HCT116 (cell line): ENCODE results near the gene POLR3H. TPM values are rescaled to one million over a fixed set of nuclear protein-coding genes. Genes with fewer than 3 reads are reported as not detected.

Source experiments
- ATAC-seq: fragments of 200-7000 bp; cut with Tn5 transposase; 2 replicates; pipeline ENCODE4 v1.9.1; 2020; ENCODE audit warnings: mild to moderate bottlenecking, moderate library complexity
- BruUV-seq: library from RNA; stranded (reverse); fragments of 400-500 nt; replicated peaks from 2 replicates; lab custom pipeline; 2021; lab: Mats Ljungman, UMichigan
- CTCF ChIA-PET: fragments of 300-600 bp; sonication (Branson Sonifier 250); formaldehyde crosslinking; loops from one replicate; lab custom pipeline; 2021; ENCODE audit warnings: antibody characterized with exemption; lab: Charles Lee
- POLR2A ChIA-PET: fragments of 300-600, 350-600 bp; sonication (Branson Sonifier 250); formaldehyde crosslinking; loops from one replicate; lab custom pipeline; 2021; ENCODE audit warnings: antibody characterized with exemption; lab: Charles Lee
- RAD21 ChIA-PET, 2 experiments: fragments of 300-600 bp; sonication (Branson Sonifier 250); formaldehyde crosslinking; loops; one replicate each; lab custom pipeline; 2023; ENCODE audit warnings: low total read pairs in 2 of 2; ENCODE audit not compliant: uncharacterized antibody in 2 of 2, unreplicated experiment in 2 of 2, low non-redundant PET in 1 of 2; lab: Charles Lee
- DNase-seq: peaks from one replicate; pipeline ENCODE4 v3.0.0-alpha.2; 2010; ENCODE audit warnings: low read depth, low spot score
- H2AFZ ChIP-seq: fragments of 200-600 bp; shearing (Covaris generic), sonication (generic); 2 replicates; pipeline ENCODE4 v1.6.1; 2017; ENCODE audit warnings: low read depth, mixed run types, mixed read lengths, antibody characterized with exemption, low read length; ENCODE audit not compliant: poor library complexity, severe bottlenecking
- H3K27ac ChIP-seq: 2 replicates; pipeline ENCODE4 v1.5.1; 2012; ENCODE audit warnings: low read depth, low read length
- H3K27me3 ChIP-seq: fragments of 200-600 bp; sonication (generic); 2 replicates; pipeline ENCODE4 v1.6.1; 2016; ENCODE audit warnings: mixed run types, low read length, mixed read lengths; ENCODE audit not compliant: insufficient read depth
- H3K36me3 ChIP-seq, 2 experiments: fragments of 200-500 bp in 1 of 2; fragments of 200-600 bp in 1 of 2; sonication (Bioruptor generic) in 1 of 2; sonication (generic) in 1 of 2; 2 replicates each; pipeline versions ENCODE4 v1.5.1 to v1.6.1; 2014 to 2016; ENCODE audit warnings: low read length in 2 of 2, inconsistent platforms in 1 of 2, mixed read lengths in 1 of 2, mixed run types in 1 of 2; ENCODE audit not compliant: insufficient read depth in 2 of 2, control insufficient read depth in 1 of 2
- H3K4me1 ChIP-seq, 2 experiments: fragments of 200-600 bp in 1 of 2; sonication (generic) in 1 of 2; 2 replicates each; pipeline versions ENCODE4 v1.5.1 to v1.6.1; 2012 to 2017; ENCODE audit warnings: low read length in 2 of 2, inconsistent platforms in 1 of 2, mild to moderate bottlenecking in 1 of 2, mixed read lengths in 1 of 2, mixed run types in 1 of 2, moderate library complexity in 1 of 2; ENCODE audit not compliant: insufficient read depth in 2 of 2, control insufficient read depth in 1 of 2
- H3K4me2 ChIP-seq: fragments of 200-600 bp; sonication (generic); 2 replicates; pipeline ENCODE4 v1.6.1; 2017; ENCODE audit warnings: mixed run types, low read length, mixed read lengths
- H3K4me3 ChIP-seq, 2 experiments: fragments of 200-600 bp in 1 of 2; sonication (generic) in 1 of 2; replicated peaks in 1 of 2; 2 replicates each; pipeline ENCODE4 v1.5.1; 2011 to 2016; ENCODE audit warnings: low read length in 2 of 2, control low read depth in 1 of 2, low read depth in 1 of 2, mild to moderate bottlenecking in 1 of 2, mixed read lengths in 1 of 2, mixed run types in 1 of 2
- H3K79me2 ChIP-seq: fragments of 200-600 bp; sonication (generic); 2 replicates; pipeline ENCODE4 v1.6.1; 2017; ENCODE audit warnings: mild to moderate bottlenecking, mixed run types, low read length, moderate library complexity, mixed read lengths; ENCODE audit not compliant: insufficient read depth
- H3K9ac ChIP-seq: fragments of 200-600 bp; sonication (generic); 2 replicates; pipeline ENCODE4 v1.6.1; 2016; ENCODE audit warnings: low read length, mixed read lengths
- H3K9me2 ChIP-seq: fragments of 200-600 bp; sonication (generic), shearing (Covaris generic); 2 replicates; pipeline ENCODE4 v1.6.1; 2017; ENCODE audit warnings: mixed run types, mild to moderate bottlenecking, moderate library complexity; ENCODE audit not compliant: insufficient read depth
- H3K9me3 ChIP-seq, 2 experiments: fragments of 200-500 bp in 1 of 2; fragments of 200-600 bp in 1 of 2; sonication (Bioruptor generic) in 1 of 2; sonication (generic) in 1 of 2; 2 replicates each; pipeline ENCODE4 v1.6.1; 2014 to 2017; ENCODE audit warnings: low read length in 2 of 2, mixed read lengths in 2 of 2, inconsistent platforms in 1 of 2, low read depth in 1 of 2, mild to moderate bottlenecking in 1 of 2, mixed run types in 1 of 2, moderate library complexity in 1 of 2; ENCODE audit not compliant: control insufficient read depth in 1 of 2, insufficient read depth in 1 of 2
- H4K20me1 ChIP-seq: fragments of 200-600 bp; sonication (generic), shearing (Covaris generic); 2 replicates; pipeline ENCODE4 v1.6.1; 2017; ENCODE audit warnings: mixed run types, mild to moderate bottlenecking, moderate library complexity; ENCODE audit not compliant: insufficient read depth
- ELF1 ChIP-seq: IDR thresholded peaks from 2 replicates; pipeline ENCODE4 v1.6.1; 2012; ENCODE audit warnings: low read depth, borderline replicate concordance
- EZH2 ChIP-seq: fragments of 200-600 bp; sonication (generic); IDR thresholded peaks from 2 replicates; pipeline ENCODE4 v1.6.1; 2017; ENCODE audit warnings: antibody characterized with exemption, mixed run types
- JUND ChIP-seq: IDR thresholded peaks from 2 replicates; pipeline ENCODE4 v1.6.1; 2012
- RAD21 ChIP-seq: IDR thresholded peaks from 2 replicates; pipeline ENCODE4 v1.6.1; 2012; ENCODE audit warnings: low read depth, mild to moderate bottlenecking
- intact Hi-C: fragments of 100-400 bp; cut with micrococcal nuclease; formaldehyde crosslinking; loops from 2 replicates; pipeline ENCODE4 v1.10.0; 2022
- total RNA-seq: library from RNA; stranded (reverse); gene quantifications from one replicate; pipeline ENCODE4 v1.2.1, GENCODE V29; 2021; ENCODE audit not compliant: unreplicated experiment
- TF ChIP-seq, protein P1 (sequence below): IDR thresholded peaks from 2 replicates; pipeline ENCODE4 v1.6.1; 2012; ENCODE audit warnings: low read depth
- TF ChIP-seq, protein P2 (sequence below), 3 experiments: fragments of 200-600 bp in 1 of 3; sonication (generic) in 1 of 3; IDR thresholded peaks in 2 of 3; conservative IDR thresholded peaks in 1 of 3; 2 replicates each; pipeline ENCODE4 v1.5.1; 2012 to 2017; ENCODE audit warnings: low read depth in 2 of 3, low read length in 2 of 3, antibody characterized with exemption in 1 of 3, borderline replicate concordance in 1 of 3, control low read depth in 1 of 3, mild to moderate bottlenecking in 1 of 3, mixed read lengths in 1 of 3, mixed run types in 1 of 3, moderate library complexity in 1 of 3; ENCODE audit not compliant: insufficient read depth in 1 of 3

POLR3H gene
- total RNA-seq, 1 experiment from 2014 or later: 62.1 TPM

DNA sequence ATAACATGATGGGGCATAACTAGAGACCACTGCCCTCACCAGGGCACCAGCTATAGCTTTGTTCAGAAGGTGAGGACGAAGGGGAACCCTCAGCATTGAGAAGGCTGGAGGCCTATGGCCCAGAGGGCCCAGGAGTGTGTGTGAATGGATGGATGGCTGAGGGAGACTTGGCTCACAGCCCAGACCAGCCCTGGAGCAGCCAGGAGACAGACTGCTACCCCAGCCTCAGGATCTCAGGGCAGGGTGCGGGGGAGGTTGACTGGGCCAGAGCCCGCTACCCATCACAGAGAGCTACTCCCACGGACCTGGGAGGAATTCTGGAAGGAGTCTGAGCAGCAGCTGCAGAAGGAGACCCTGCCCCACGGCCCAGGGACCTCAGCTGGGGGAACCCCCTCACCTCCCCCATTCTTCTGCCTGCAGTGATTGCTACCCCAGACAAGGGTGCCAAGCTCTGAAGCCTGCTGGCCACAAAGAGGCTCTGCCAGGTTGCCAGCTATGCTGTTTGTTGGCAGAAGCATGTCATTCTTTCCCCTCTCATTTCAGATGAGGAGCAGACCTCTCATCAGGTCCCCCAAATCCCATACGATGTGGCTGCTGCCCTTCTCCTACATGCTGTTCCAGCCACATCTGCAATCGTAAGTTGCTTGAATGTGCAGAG lies 11.2 kb upstream of the POLR3H start:
- ATAC-seq: no peak
- BruUV-seq: no TSS peak
- intact Hi-C loops: no loop called here

More for the DNA sequence above, 11.2 kb upstream of the POLR3H start:
- Histone ChIP-seq H2AFZ (no peak overlapping the region), H3K27me3 (no peaks in the 10 kb centered on the region), H3K9me3 (no peaks in the 10 kb centered on the region), H3K27ac (no peak overlapping the region), H3K79me2 (no peaks in the 10 kb centered on the region), H3K4me3 (no peak overlapping the region), H3K4me1 (peaks cover 8 to 22% of the 10 kb centered on the region in 2 experiments; a peak in 3 of 4 replicates), H3K9ac (no peak overlapping the region), H3K9me2 (no peaks in the 10 kb centered on the region), H3K36me3 (no peaks in the 10 kb centered on the region), H4K20me1 (no peaks in the 10 kb centered on the region), H3K4me2 (no peak overlapping the region)
- CTCF ChIA-PET: interaction anchor here (1.0 kb wide), 1 partner anchor 72 kb away, joined by 3 read pairs; no protein-coding TSS in a partner anchor
- DNase-seq: no peak
- POLR2A ChIA-PET: interaction anchor here (3.2 kb wide), 1 partner anchor 34 kb away, joined by 13 read pairs; the partner anchor contains the start of gene PMM1
- TF ChIP-seq ELF1 (no peak), EZH2 (no peak), RAD21 (no peak), JUND (no peak)
- TF ChIP-seq, protein P1, sequence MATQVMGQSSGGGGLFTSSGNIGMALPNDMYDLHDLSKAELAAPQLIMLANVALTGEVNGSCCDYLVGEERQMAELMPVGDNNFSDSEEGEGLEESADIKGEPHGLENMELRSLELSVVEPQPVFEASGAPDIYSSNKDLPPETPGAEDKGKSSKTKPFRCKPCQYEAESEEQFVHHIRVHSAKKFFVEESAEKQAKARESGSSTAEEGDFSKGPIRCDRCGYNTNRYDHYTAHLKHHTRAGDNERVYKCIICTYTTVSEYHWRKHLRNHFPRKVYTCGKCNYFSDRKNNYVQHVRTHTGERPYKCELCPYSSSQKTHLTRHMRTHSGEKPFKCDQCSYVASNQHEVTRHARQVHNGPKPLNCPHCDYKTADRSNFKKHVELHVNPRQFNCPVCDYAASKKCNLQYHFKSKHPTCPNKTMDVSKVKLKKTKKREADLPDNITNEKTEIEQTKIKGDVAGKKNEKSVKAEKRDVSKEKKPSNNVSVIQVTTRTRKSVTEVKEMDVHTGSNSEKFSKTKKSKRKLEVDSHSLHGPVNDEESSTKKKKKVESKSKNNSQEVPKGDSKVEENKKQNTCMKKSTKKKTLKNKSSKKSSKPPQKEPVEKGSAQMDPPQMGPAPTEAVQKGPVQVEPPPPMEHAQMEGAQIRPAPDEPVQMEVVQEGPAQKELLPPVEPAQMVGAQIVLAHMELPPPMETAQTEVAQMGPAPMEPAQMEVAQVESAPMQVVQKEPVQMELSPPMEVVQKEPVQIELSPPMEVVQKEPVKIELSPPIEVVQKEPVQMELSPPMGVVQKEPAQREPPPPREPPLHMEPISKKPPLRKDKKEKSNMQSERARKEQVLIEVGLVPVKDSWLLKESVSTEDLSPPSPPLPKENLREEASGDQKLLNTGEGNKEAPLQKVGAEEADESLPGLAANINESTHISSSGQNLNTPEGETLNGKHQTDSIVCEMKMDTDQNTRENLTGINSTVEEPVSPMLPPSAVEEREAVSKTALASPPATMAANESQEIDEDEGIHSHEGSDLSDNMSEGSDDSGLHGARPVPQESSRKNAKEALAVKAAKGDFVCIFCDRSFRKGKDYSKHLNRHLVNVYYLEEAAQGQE: no peak
- TF ChIP-seq, protein P2, sequence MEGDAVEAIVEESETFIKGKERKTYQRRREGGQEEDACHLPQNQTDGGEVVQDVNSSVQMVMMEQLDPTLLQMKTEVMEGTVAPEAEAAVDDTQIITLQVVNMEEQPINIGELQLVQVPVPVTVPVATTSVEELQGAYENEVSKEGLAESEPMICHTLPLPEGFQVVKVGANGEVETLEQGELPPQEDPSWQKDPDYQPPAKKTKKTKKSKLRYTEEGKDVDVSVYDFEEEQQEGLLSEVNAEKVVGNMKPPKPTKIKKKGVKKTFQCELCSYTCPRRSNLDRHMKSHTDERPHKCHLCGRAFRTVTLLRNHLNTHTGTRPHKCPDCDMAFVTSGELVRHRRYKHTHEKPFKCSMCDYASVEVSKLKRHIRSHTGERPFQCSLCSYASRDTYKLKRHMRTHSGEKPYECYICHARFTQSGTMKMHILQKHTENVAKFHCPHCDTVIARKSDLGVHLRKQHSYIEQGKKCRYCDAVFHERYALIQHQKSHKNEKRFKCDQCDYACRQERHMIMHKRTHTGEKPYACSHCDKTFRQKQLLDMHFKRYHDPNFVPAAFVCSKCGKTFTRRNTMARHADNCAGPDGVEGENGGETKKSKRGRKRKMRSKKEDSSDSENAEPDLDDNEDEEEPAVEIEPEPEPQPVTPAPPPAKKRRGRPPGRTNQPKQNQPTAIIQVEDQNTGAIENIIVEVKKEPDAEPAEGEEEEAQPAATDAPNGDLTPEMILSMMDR (IDR thresholded peaks at IDR 0.05 in 2 of 3, conservative IDR thresholded peaks at IDR 0.05 in 1 of 3; ENCODE audit: borderline replicate concordance in 1 of 3, insufficient read depth in 1 of 3, low read depth in 2 of 3, low read length in 2 of 3): no peak
- RAD21 ChIA-PET: no interaction called here
